H54 (cell line): ENCODE results near the gene KCNK7.
"Not testable (repeated sequence)": the region's sequence is repeated elsewhere in the genome, so short reads cannot be mapped to it uniquely, and the experiment has no call there.

Experiments used
- DNase-seq: peaks from one replicate; pipeline ENCODE4 v3.0.0; 2011; ENCODE audit warnings: low spot score, mixed read lengths; ENCODE audit not compliant: insufficient read length
- FAIRE-seq: peaks from 3 replicates; lab custom pipeline; 2011; peaks lifted over from hg19 to GRCh38; lab: Jason Lieb, UNC
- POLR2A ChIP-seq: IDR thresholded peaks from 2 replicates; pipeline ENCODE4 v1.6.1; 2011; ENCODE audit warnings: low read depth, mild to moderate bottlenecking, low read length

Gene KCNK7, protein sequence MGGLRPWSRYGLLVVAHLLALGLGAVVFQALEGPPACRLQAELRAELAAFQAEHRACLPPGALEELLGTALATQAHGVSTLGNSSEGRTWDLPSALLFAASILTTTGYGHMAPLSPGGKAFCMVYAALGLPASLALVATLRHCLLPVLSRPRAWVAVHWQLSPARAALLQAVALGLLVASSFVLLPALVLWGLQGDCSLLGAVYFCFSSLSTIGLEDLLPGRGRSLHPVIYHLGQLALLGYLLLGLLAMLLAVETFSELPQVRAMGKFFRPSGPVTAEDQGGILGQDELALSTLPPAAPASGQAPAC

DNA sequence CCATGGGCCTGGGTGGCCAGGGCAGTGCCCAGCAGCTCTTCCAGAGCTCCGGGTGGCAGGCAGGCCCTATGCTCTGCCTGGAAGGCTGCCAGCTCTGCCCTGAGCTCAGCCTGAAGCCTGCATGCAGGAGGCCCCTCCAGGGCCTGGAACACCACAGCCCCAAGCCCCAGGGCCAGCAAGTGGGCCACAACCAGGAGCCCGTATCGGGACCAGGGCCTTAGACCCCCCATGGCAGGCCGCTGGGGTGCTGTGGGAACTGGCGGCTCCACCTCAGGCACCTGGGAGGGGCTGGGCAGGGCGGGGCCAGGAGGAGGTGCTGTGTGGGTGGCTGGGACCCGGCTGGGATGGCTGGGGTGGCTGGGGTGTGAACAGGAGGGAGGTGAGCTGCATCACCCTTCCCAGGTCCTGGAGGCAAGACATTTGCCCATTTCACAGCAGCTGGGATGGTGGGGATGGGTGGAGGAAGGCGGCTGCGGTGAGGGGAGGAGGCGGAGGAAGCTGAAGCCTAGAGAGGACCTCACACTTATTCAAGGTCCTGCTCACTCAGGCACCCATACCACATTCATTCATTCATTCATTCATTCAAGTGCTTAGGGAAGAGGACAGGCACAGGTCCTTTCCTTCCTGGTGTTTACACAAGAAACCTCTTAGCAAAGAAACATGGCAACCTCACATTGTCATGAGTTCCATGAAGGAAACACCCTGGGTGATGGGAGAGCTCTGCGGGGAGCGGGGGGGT, at the start of gene KCNK7:
Gene KCNK7 (minus strand): TSS at position 258 of the 739 bp plus-strand sequence. CDS start 28 bp downstream, at position 230.
- TF ChIP-seq POLR2A = no peak
- FAIRE-seq = no peak
- no peak for DNase-seq

GRCh38 chr11:65644837-65645236, 49.2 kb upstream of the KCNK7 start:
- FAIRE-seq = no peak
- no peak for TF ChIP-seq POLR2A

DNA sequence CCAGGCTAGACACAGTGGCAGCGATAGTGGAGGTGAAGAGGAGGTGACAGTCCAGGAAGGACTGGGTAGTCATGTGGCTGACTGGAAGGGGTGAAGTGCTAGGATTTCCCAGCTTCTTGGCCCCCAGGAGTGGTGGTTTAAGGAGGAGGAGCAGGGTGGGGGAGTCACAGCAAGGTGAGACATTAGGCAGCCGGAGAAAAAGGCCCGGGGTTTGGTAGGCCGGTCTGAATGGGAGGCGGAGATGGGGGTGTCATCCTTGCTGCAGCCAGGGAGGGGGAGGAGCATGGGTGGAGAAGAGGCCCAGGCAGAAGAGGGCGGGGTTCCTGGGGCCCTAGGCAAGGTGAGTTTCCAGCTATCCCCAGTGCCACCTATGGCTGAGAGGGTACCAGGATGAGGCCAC, 48.4 kb upstream of the KCNK7 start:
- no peak for FAIRE-seq
- TF ChIP-seq POLR2A = no peak

More at GRCh38 chr11:65644837-65645236, 49.2 kb upstream of the KCNK7 start:
- no peak for DNase-seq

GRCh38 chr11:65642014-65642671, 46.5 kb upstream of the KCNK7 start:
- FAIRE-seq (no peak), DNase-seq (no peak)
- no peak for TF ChIP-seq POLR2A

More for the DNA sequence above, 48.4 kb upstream of the KCNK7 start:
- DNase-seq = peak; percentile 53

GRCh38 chr11:65641297-65642013, 45.9 kb upstream of the KCNK7 start:
- TF ChIP-seq POLR2A = no peak
- DNase-seq = no peak
- FAIRE-seq = no peak

DNA sequence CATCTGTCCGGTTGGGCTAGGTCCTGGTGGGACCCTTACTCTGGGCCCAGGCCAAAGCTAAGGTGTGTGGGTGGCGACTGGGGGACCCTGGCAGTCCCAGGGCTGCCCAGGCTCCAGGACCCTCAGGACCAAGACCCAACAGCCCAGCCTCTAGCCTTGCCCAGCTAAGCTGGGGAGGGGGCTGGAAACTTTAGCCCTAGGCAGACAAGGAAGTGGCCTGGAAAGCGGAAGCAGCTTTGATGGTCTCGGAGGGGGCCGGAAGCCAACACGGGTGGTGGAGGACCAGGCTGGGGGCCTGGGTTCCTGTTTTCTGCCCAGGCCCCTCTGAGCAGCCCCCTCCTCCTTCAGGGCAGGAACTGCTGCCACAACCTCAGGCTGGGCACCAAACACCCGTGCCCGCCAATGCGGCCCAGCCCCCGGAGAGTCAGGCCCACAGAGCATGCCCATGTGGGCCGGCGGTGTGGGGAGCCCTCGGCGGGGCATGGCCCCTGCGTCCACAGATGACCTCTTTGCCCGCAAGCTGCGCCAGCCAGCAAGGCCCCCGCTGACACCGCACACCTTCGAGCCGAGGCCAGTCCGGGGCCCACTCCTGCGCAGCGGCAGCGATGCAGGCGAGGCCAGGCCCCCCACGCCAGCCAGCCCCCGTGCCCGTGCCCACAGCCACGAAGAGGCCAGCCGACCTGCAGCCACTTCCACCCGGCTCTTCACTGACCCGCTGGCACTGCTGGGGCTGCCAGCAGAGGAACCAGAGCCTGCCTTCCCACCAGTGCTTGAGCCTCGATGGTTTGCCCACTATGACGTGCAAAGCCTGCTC, 45.1 kb upstream of the KCNK7 start:
- DNase-seq (no peak), FAIRE-seq (no peak)
- no peak for TF ChIP-seq POLR2A

DNA sequence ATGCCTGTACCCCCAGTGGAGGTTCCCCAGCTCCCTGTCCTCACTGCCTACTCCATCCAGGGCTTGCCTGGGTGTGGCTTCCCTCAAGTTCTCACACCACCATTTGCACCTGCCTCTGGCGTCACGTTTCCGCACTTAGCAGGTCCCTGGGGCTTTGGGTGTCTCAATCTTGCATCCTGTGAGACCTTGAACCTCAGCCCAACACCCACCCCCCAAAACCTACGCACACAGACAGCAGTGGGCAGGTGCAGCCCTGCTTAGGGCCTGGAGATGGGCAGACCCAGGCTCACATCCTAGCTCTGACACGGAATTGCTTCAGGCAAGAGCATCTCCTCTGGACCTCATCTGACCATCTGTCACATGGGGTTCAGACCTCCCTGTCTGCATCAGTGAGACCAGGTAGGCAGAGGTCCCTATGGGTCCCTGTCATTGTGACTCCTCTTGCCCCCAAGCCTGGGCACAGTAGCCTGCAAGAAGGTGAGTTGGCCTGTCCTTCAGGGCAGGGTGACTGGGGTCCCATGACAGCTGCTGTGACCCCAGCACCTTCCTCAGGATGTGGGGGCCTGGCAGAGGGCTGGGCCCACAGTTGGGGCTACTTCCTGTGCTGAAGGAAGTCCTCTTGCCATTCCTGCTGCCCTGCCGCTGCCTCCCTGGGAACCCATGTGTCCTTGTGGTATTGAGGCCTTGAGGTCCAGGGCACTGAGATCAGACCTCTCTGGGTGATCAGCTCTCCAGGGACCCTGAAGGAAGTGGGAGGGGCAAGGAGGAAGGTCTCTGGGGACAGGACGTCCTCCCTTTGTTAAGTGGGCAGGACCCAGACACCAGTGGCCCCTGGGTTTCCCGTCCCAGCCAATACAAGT, 44.3 kb upstream of the KCNK7 start:
- no peak for FAIRE-seq
- TF ChIP-seq POLR2A = no peak
- DNase-seq = no peak

DNA sequence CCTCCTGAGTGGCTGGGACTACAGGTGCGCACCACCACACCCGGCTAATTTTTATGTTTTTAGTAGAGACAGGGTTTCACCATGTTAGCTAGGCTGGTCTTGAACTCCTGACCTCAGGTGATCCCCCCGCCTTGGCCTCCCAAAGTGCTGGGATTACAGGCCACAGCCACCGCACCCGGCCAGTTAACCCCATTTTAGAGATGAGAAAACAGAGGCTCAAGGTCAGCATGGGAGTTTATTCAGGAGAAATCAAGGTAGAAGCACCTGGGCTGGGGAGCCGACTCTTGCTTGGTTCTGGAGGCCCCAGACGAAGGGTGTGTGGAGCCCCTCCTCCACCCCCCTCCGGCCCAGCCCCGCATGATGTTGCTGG, 43.6 kb upstream of the KCNK7 start:
- FAIRE-seq, DNase-seq: not testable (repeated sequence)

DNA sequence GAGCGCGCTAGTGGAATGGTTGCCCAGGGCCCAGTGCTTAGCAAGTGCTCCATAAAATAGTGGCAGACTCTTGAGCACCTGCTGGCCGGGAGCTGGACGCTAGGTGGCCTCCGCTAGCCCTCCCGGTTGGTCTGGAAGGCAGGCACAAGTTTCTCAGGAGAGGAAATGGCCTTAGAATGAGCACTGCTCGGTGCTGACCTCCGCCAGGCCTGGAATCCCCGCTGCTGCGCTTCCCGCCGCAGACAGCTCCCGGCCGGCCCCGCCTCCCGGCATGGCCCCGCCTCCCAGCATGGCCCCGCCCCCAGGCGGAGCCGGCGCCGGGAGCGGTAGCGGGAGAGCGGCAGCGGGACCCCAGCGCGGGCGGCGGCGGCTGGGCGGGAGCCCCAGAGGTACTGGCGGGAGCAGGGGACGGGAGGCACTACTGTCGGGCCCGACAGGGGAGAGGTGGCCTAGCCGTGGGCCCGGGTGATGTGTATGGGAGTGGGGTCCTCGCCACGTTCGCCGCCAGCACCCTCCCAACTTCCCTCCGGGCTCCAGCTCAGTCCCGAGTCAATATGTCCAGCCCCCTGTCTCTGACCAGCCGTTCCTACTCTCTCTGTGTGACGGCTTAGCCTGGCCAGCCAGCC, 42.3 kb upstream of the KCNK7 start, which contains the start of gene SIPA1:
Gene SIPA1 (plus strand): TSS at position 308 of the 626 bp plus-strand sequence. CDS start 2,821 bp downstream, outside the sequence.
- FAIRE-seq (peak; percentile 6), DNase-seq (peak; percentile 97)
- peak; percentile 61; the same call in 1 of the 2 replicates for TF ChIP-seq POLR2A

GRCh38 chr11:65637032-65637557, 41.5 kb upstream of the KCNK7 start:
- DNase-seq = no peak
- no peak for FAIRE-seq
- TF ChIP-seq POLR2A = no peak
